Esophagus (tissue), 2 donors: ENCODE results near the gene HELQ. TPM values are rescaled to one million over a fixed set of nuclear protein-coding genes. Genes with fewer than 3 reads are reported as not detected.

ENCODE experiments used
- H3K27ac ChIP-seq, 2 donors: one replicate each; pipeline ENCODE4 v1.5.1; 2013; ENCODE audit warnings: low read depth in 2 of 2, mild to moderate bottlenecking in 2 of 2, inconsistent platforms in 1 of 2, low read length in 1 of 2, moderate library complexity in 1 of 2
- H3K27me3 ChIP-seq, 2 donors: one replicate each; pipeline ENCODE4 v1.6.1; 2013; ENCODE audit warnings: low read length in 2 of 2, control low read depth in 1 of 2, mild to moderate bottlenecking in 1 of 2; ENCODE audit not compliant: insufficient read depth in 2 of 2, control insufficient read depth in 1 of 2
- H3K36me3 ChIP-seq, 2 donors: one replicate each; pipeline ENCODE4 v1.6.1; 2013; ENCODE audit warnings: low read length in 1 of 2; ENCODE audit not compliant: control insufficient read depth in 2 of 2, insufficient read depth in 2 of 2
- H3K4me1 ChIP-seq, 2 donors: one replicate each; pipeline ENCODE4 v1.6.1; 2013; ENCODE audit warnings: low read length in 1 of 2; ENCODE audit not compliant: control insufficient read depth in 2 of 2, insufficient read depth in 2 of 2
- H3K4me3 ChIP-seq, 2 donors: one replicate each; pipeline ENCODE4 v1.5.1; 2013; ENCODE audit warnings: low read length in 2 of 2, mild to moderate bottlenecking in 2 of 2, low read depth in 1 of 2, moderate library complexity in 1 of 2
- H3K9me3 ChIP-seq, 2 donors: one replicate each; pipeline ENCODE4 v1.6.1; 2013; ENCODE audit warnings: mild to moderate bottlenecking in 2 of 2, low read depth in 1 of 2, low read length in 1 of 2, moderate library complexity in 1 of 2; ENCODE audit not compliant: control insufficient read depth in 2 of 2, insufficient read depth in 1 of 2
- WGBS, 2 donors: extraction: QIAGEN DNeasy Blood & Tissue Kit; methylation state at CpG; one replicate each; pipeline ENCODE4 v1.1.7; 2013; 5-methylcytosine and 5-hydroxymethylcytosine counted together
- polyA plus RNA-seq, 2 donors: library from polyadenylated mRNA; stranded (reverse); fragments of 200-250 nt; gene quantifications; one replicate each; pipeline ENCODE4 v1.2.3, GENCODE V29; 2013
- donor health status: healthy with polysubstance abuse.
- donor health status: Bipolar disorder and iron deficiency.

Gene HELQ
- polyA plus RNA-seq, 2 donors: 4.3 to 6.6 TPM

DNA sequence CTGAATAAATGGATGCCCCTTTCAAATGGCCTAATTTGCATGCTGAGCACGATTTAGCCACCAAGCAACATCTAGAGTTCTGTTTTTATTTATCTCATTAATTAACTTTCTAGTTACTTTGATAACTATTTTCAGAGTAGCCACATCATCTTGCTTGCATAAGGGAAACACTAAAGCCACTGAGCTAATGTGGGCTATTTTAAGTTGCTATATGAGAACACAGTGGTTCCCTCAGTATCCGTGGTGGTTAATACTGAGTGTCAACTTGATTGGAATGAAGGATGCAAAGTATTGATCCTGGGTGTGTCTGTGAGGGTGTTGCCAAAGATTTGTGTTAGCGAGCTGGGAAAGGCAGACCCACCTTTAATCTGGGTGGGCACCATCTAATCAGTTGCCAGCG, 95.6 kb downstream of the HELQ start:
- Histone ChIP-seq H3K9me3 (no peaks in the 10 kb centered on the region), H3K4me1 (no peaks in the 10 kb centered on the region), H3K4me3 (no peak overlapping the region), H3K27me3 (no peaks in the 10 kb centered on the region), H3K27ac (no peak overlapping the region), H3K36me3 (no peaks in the 10 kb centered on the region)
- WGBS, 2 donors: 80 to 83% methylated on average over 4 of the region's 4 CpGs

DNA sequence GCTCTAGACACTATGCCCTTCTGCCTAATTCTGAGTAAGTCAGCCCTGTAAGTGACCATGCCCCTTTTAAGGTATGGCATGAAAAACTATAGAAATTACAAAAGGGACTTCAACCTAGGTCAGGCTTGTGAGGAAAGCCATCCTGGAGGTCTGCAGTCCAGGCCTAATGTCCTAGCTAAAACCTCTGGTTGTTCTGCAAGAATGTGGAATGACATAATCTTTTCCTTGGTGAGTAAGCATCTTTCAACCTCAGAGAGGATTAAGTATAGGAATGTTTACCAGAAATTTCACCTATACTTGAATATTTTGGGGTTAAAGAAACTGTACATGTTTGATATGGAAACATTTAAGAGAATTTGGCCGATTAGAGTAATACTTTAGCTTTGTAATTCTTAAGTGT, 97.2 kb downstream of the HELQ start:
- H3K9me3 ChIP-seq: no peaks in the 10 kb centered on the region
- no peaks in the 10 kb centered on the region for H3K4me1 ChIP-seq
- 71 to 76% methylated on average over 1 of the region's 1 CpG for WGBS, 2 donors
- H3K27me3 ChIP-seq: no peaks in the 10 kb centered on the region
- no peaks in the 10 kb centered on the region for H3K36me3 ChIP-seq
- no peak overlapping the region for H3K27ac ChIP-seq
- H3K4me3 ChIP-seq: no peak overlapping the region

Other genes with a start within 250 kb of the HELQ start
- gene COQ2, start 171.0 kb downstream of the HELQ start, polyA plus RNA-seq: 10 to 100 TPM in 1 of 2 donors, 1 to 10 TPM in 1; 9.1 to 12.5 TPM
- 10 to 100 TPM; 15.9 to 16.7 TPM for gene HPSE, start 121.0 kb downstream of the HELQ start, polyA plus RNA-seq
- 10 to 100 TPM; 28.9 to 29.2 TPM for gene MRPS18C, start 235 bp upstream of the HELQ start, polyA plus RNA-seq
- gene ABRAXAS1, start 29.3 kb upstream of the HELQ start, polyA plus RNA-seq: 1 to 10 TPM; 2.8 to 4.3 TPM
- 10 to 100 TPM in 1 of 2 donors, 1 to 10 TPM in 1; 4.4 to 11.2 TPM for gene GPAT3, start 80.3 kb upstream of the HELQ start, polyA plus RNA-seq